HS-27A (cell line): ENCODE data around the gene CLDN22.

Experiments
- DNase-seq: peaks from one replicate; pipeline ENCODE4 v3.0.0-alpha.2; 2012; ENCODE audit warnings: low read depth, missing footprints

CLDN22 gene

GRCh38 chr4:183276106-183276505 is 44.0 kb downstream of the CLDN22 start:
- DNase-seq = no peak

GRCh38 chr4:183272384-183272783 is 47.7 kb downstream of the CLDN22 start:
- DNase-seq = no peak

DNA sequence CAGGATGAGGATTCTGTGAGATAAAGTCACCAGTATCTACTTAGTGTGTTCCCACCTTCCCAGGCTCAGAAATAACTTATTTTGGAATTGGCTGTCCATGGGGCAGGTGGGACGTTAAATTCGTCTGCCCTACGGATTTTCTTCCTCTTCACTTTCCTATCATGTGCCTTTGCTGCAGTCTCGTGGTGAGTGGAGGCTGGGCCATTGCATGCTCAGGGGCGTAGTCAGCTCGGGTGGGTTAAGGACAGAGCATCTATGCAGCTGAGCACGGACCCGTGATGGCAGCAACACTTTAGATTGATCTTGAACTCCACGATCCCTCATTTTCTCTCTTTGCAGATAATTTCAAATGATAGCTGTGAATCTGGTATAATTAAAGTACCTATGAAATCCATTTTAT is 51.5 kb downstream of the CLDN22 start:
- no peak for DNase-seq
